ENCODE results near the gene MIEF2. TPM values are rescaled to one million over a fixed set of nuclear protein-coding genes. Genes with fewer than 3 reads are reported as not detected.

The MIEF2 gene, protein sequence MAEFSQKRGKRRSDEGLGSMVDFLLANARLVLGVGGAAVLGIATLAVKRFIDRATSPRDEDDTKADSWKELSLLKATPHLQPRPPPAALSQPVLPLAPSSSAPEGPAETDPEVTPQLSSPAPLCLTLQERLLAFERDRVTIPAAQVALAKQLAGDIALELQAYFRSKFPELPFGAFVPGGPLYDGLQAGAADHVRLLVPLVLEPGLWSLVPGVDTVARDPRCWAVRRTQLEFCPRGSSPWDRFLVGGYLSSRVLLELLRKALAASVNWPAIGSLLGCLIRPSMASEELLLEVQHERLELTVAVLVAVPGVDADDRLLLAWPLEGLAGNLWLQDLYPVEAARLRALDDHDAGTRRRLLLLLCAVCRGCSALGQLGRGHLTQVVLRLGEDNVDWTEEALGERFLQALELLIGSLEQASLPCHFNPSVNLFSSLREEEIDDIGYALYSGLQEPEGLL
- total RNA-seq: 9.6 and 13.5 TPM in 2 replicates

DNA sequence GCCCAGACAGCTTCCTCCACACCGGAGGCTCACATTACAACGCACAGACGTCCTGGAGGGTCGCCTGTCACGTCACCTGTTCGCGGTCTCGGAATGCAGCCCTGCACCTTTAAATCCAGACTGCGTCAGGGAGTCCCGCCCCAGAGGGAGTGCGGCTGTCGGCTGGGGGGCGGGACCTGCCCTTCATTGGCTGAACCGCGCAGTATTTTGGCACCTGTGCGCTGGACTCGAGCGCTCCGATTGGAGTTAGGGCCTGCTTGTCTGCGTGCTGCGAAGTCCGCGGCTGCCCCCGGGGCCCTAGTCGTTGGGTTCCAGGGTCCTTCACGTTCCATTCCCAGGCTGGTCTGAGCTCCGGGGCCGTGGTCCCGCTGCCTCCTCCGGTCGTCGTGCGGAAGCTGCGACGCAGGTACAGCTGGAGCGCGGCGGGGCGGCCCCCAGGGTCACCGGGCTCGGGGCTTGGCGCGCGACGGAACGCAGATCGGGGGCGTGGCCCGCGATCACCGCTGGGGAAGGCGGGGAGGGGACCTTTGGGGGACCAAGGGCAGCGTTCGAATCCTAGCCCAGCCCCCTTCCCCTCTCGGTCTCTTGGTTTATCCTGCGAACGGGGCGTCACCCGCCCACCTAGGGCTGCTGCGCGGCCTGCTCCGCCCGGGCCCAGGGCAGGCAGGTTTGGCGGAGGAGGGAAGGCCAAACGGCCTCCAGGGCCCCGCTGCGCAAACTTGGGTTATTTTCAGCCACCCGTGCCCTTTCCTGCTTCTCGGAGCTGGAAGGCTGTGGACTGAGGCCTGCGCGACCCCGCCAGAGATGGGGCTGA is at the start of gene MIEF2:
Gene MIEF2, plus strand, starts transcription at position 331 of the 814 bp plus-strand sequence. CDS start 2,059 bp downstream, outside the sequence.

DNA sequence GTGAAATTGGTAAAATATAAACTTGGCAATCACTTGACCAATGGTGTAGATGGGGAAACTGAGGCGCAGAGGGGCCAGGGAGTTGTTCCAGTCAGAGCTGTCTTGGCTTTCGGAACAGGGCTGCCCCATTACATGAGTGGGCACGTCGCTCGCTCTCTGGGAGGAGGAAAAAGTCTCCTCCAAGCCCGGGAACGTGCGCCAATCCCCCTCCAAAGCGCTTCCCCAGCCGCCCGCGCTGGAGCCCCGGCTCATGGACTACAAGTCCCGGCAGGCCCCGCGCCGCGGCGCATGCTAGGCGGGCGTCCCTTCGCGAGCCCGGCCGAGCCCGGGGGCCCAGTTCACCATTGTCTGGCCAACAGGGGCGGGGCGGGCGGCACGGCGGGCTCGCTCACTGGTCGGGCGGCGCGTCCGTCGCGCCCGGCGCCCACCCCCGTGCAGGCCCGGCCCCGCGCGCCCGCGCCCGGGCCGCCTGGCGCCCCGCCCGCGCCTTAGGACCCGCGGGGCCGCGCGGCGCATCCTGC is 35.3 kb upstream of the MIEF2 start, which contains the start of gene LLGL1:
Gene LLGL1, plus strand, starts transcription at position 515 of the 521 bp plus-strand sequence. CDS start 48 bp downstream, outside the sequence.

DNA sequence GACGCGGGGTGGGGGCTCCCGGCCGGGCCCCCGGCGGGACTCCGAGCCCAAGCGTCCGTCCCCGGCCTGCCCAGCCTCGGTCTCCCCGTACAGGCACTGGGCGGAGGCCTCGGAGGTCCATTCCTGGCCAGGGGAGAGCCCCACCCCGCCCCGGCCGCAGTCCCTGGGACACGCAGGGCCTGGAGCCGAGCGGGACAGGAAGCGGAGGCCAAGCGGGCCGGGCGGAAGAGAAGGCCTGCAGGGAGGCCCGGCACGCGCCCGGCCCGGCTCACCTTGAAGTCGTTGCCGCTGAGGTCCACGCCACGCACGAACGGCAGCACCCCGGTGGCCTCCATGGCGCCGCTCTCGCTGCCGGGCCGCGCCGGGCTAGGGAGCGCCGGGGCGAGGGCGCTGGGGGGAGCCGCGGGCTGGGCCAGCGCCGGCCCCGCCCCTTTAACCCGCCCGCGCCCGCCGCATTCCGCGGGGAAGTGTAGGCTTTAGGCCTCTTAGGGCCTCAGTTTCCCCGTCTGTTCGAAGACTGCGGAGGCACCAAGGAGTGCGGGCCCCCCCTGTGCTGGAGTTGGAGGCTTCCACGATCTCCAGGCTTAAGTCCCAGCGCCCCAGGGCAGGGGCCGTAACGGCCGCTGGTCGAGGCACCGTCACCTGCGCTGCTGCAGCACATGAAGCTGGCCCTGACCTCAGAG is 2.0 kb upstream of the MIEF2 start, which contains the start of gene FLII:
Gene FLII, minus strand, starts transcription at position 383 of the 683 bp plus-strand sequence. Its CDS starts 48 bp downstream, at position 335.

DNA sequence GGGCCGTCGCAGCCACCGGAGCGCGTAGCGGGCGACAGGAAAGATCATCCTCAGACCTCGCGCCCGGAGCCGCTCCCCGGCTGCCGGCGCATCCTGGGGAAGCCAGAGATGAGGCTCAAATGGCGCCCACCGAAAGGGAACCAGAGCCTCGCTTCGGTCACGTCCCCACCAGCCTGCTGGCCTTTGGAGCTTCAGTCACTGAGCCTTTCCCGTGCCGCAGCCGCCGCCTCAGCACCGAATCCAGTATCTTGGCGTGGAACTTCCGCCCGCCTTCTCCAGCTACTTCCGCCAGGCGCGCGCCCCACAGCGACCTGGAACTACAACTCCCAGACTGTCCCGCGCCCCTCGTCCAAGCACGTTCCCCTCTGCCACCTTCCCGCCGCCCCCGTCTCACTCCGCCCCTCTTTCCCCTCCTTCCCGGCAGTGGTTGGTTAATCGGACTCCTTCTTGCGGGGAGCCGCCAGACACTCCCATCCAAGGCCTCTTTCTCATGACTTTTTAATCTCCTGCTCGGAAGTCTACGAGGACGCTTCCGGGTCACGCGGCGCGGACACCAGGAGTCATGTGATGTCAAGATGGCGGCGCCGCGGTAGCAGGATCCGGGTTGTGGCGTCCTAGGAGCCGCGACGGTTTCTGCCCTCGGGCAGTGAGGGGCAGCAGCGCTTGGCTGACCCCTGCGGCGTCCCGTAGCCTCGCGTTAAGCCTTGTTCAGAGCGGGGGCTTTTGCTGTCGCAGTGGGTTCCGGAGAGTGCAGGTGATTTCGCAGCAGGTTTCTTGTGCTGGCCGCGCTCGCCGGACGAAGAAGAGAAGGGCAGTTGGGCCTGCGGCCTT is 54.5 kb downstream of the MIEF2 start, which contains the start of the genes SMCR8 and TOP3A:
Gene SMCR8, plus strand, starts transcription at position 563 of the 831 bp plus-strand sequence. CDS start 497 bp downstream, outside the sequence.
Gene TOP3A, minus strand, starts transcription at position 264 of the 831 bp plus-strand sequence. Its CDS starts 216 bp downstream, at position 48.

Other genes starting within 250 kb of the MIEF2 start
- 16.6 and 17.5 TPM in 2 replicates for gene ATPAF2, start 221.5 kb upstream of the MIEF2 start, total RNA-seq
- gene GID4, start 221.3 kb upstream of the MIEF2 start, total RNA-seq: 4.8 and 6.7 TPM in 2 replicates
- 38.8 and 40.3 TPM in 2 replicates for gene DRG2, start 172.7 kb upstream of the MIEF2 start, total RNA-seq
- 0.19 TPM in 1 of 2 replicates, not detected in the other for gene MYO15A, start 151.9 kb upstream of the MIEF2 start, total RNA-seq
- 78.5 and 100 TPM in 2 replicates for gene ALKBH5, start 76.8 kb upstream of the MIEF2 start, total RNA-seq
- gene LLGL1, start 35.0 kb upstream of the MIEF2 start, total RNA-seq: 31.3 and 35.6 TPM in 2 replicates
- 549 and 591 TPM in 2 replicates for gene FLII, start 1.9 kb upstream of the MIEF2 start, total RNA-seq
- gene TOP3A, start 54.3 kb downstream of the MIEF2 start, total RNA-seq: 17.6 and 19.9 TPM in 2 replicates
- gene SMCR8, start 54.6 kb downstream of the MIEF2 start, total RNA-seq: 13.0 and 15.7 TPM in 2 replicates
- 12.4 TPM in 2 replicates for gene SHMT1, start 102.9 kb downstream of the MIEF2 start, total RNA-seq
- gene EVPLL, start 117.1 kb downstream of the MIEF2 start, total RNA-seq: not detected in 2 replicates
- not detected in 2 replicates for gene LGALS9C, start 216.1 kb downstream of the MIEF2 start, total RNA-seq